SK-N-MC (cell line): ENCODE data around the gene EPN2.

ENCODE experiments used
- EZH2 ChIP-seq: fragments of 200-600 bp; sonication (generic); IDR thresholded peaks from one replicate; pipeline ENCODE4 v1.6.1; 2017; ENCODE audit warnings: antibody characterized with exemption
- FOXP2 ChIP-seq: optimal IDR thresholded peaks from 2 replicates; pipeline ENCODE3; 2011; ENCODE audit warnings: mild to moderate bottlenecking, moderate library complexity; ENCODE audit not compliant: insufficient read depth; ENCODE audit errors: extremely low read length, control extremely low read depth
- POLR2AphosphoS5 ChIP-seq: IDR thresholded peaks from 2 replicates; pipeline ENCODE4 v1.6.1; 2012; ENCODE audit warnings: mild to moderate bottlenecking, low read depth, low read length, borderline replicate concordance

GRCh38 chr17:19331134-19331533, 94.0 kb downstream of the EPN2 start:
- TF ChIP-seq EZH2 (no peak), POLR2AphosphoS5 (no peak), FOXP2 (no peak)
